IMR-90 (cell line): ENCODE results near the gene AIF1. TPM values are rescaled to one million over a fixed set of nuclear protein-coding genes. Genes with fewer than 3 reads are reported as not detected.

Experiments
- ATAC-seq: fragments of 200-7000 bp; cut with Tn5 transposase; 2 replicates; pipeline ENCODE4 v1.9.1; 2020; ENCODE audit warnings: low read depth, mild to moderate bottlenecking, moderate library complexity
- BruUV-seq: library from RNA; stranded (reverse); fragments of 400-500 nt; replicated peaks from 2 replicates; lab custom pipeline; 2021; lab: Mats Ljungman, UMichigan
- CTCF ChIA-PET: fragments of 300-600 bp; formaldehyde crosslinking; extraction: SDS; loops from one replicate; lab custom pipeline; 2021; ENCODE audit warnings: antibody characterized with exemption; lab: Yijun Ruan, JAX
- POLR2A ChIA-PET: fragments of 300-600 bp; sonication (Branson Sonifier 250); formaldehyde crosslinking; loops from one replicate; lab custom pipeline; 2022; ENCODE audit warnings: antibody characterized with exemption; ENCODE audit not compliant: unreplicated experiment; lab: Charles Lee
- DNase-seq: peaks from one replicate; pipeline ENCODE4 v3.0.0; 2013
- H2AFZ ChIP-seq: replicated peaks from 2 replicates; pipeline ENCODE3; 2013; ENCODE audit warnings: low read length, mild to moderate bottlenecking; ENCODE audit not compliant: poor library complexity
- H2AK5ac ChIP-seq: 2 replicates; pipeline ENCODE4 v1.6.1; 2013; ENCODE audit warnings: low read depth, low read length, inconsistent platforms
- H2AK9ac ChIP-seq: replicated peaks from 2 replicates; pipeline ENCODE3; 2013; ENCODE audit warnings: mild to moderate bottlenecking, low read depth, low read length, moderate library complexity; ENCODE audit not compliant: poor library complexity
- H2BK120ac ChIP-seq: 2 replicates; pipeline ENCODE4 v1.6.1; 2013; ENCODE audit warnings: low read depth, low read length, inconsistent platforms
- H2BK15ac ChIP-seq: 3 replicates; pipeline ENCODE4 v1.6.1; 2013; ENCODE audit warnings: low read depth, low read length, inconsistent platforms
- H2BK20ac ChIP-seq: 2 replicates; pipeline ENCODE4 v1.6.1; 2013; ENCODE audit warnings: low read depth, mild to moderate bottlenecking, inconsistent platforms, low read length, moderate library complexity
- H2BK5ac ChIP-seq: 2 replicates; pipeline ENCODE4 v1.6.1; 2013; ENCODE audit warnings: mild to moderate bottlenecking, low read depth, low read length, inconsistent platforms; ENCODE audit not compliant: poor library complexity, severe bottlenecking
- H3K14ac ChIP-seq: replicated peaks from 2 replicates; pipeline ENCODE4 v1.6.1; 2013; ENCODE audit warnings: low read depth, low read length, inconsistent platforms
- H3K18ac ChIP-seq: 2 replicates; pipeline ENCODE4 v1.6.1; 2013; ENCODE audit warnings: low read depth, low read length, control low read depth
- H3K23ac ChIP-seq: 2 replicates; pipeline ENCODE4 v1.6.1; 2013; ENCODE audit warnings: low read depth, low read length, inconsistent platforms
- H3K27ac ChIP-seq: 2 replicates; pipeline ENCODE4 v1.5.1; 2013; ENCODE audit warnings: mild to moderate bottlenecking, control low read depth, low read length; ENCODE audit not compliant: insufficient read depth
- H3K27me3 ChIP-seq: 2 replicates; pipeline ENCODE4 v1.6.1; 2013; ENCODE audit warnings: low read length; ENCODE audit not compliant: control insufficient read depth, insufficient read depth
- H3K36me3 ChIP-seq: 2 replicates; pipeline ENCODE4 v1.6.1; 2013; ENCODE audit warnings: low read length, mixed read lengths; ENCODE audit not compliant: control insufficient read depth, insufficient read depth
- H3K4ac ChIP-seq: 2 replicates; pipeline ENCODE4 v1.6.1; 2013; ENCODE audit warnings: low read depth, low read length, inconsistent platforms
- H3K4me1 ChIP-seq: 2 replicates; pipeline ENCODE4 v1.6.1; 2013; ENCODE audit warnings: low read length, mixed read lengths; ENCODE audit not compliant: control insufficient read depth, insufficient read depth
- H3K4me2 ChIP-seq: 2 replicates; pipeline ENCODE4 v1.6.1; 2013; ENCODE audit warnings: low read depth, mild to moderate bottlenecking, control low read depth, low read length, moderate library complexity
- H3K4me3 ChIP-seq: 2 replicates; pipeline ENCODE4 v1.5.1; 2013; ENCODE audit warnings: low read depth, mild to moderate bottlenecking, control low read depth, low read length, moderate library complexity; ENCODE audit not compliant: insufficient read depth
- H3K56ac ChIP-seq: 2 replicates; pipeline ENCODE4 v1.6.1; 2013; ENCODE audit warnings: low read length, inconsistent platforms; ENCODE audit not compliant: insufficient read depth; ENCODE audit errors: extremely low read depth
- H3K79me1 ChIP-seq, 2 experiments: 2 replicates each; pipeline ENCODE4 v1.6.1; 2013; ENCODE audit warnings: low read length in 2 of 2, inconsistent platforms in 1 of 2, low read depth in 1 of 2
- H3K9ac ChIP-seq: 2 replicates; pipeline ENCODE4 v1.6.1; 2013; ENCODE audit warnings: low read depth, low read length, control low read depth
- H3K9me1 ChIP-seq: 2 replicates; pipeline ENCODE4 v1.6.1; 2013; ENCODE audit warnings: low read length, inconsistent platforms; ENCODE audit not compliant: insufficient read depth
- H3K9me3 ChIP-seq: 2 replicates; pipeline ENCODE4 v1.6.1; 2013; ENCODE audit warnings: low read length; ENCODE audit not compliant: control insufficient read depth, insufficient read depth
- H4K20me1 ChIP-seq: 2 replicates; pipeline ENCODE4 v1.6.1; 2013; ENCODE audit warnings: low read length, inconsistent platforms; ENCODE audit not compliant: insufficient read depth
- H4K5ac ChIP-seq: 2 replicates; pipeline ENCODE4 v1.6.1; 2013; ENCODE audit warnings: mild to moderate bottlenecking, low read depth, low read length, control low read depth
- H4K8ac ChIP-seq, 2 experiments: 2 replicates each; pipeline ENCODE4 v1.6.1; 2013; ENCODE audit warnings: low read depth in 2 of 2, low read length in 2 of 2, control low read depth in 1 of 2, inconsistent platforms in 1 of 2
- H4K91ac ChIP-seq: 2 replicates; pipeline ENCODE4 v1.6.1; 2013; ENCODE audit warnings: low read depth, low read length, inconsistent platforms; ENCODE audit not compliant: insufficient read depth
- BHLHE40 ChIP-seq: fragments of 150-350 bp; IDR thresholded peaks from 2 replicates; pipeline ENCODE4 v1.6.1; 2016; ENCODE audit warnings: mild to moderate bottlenecking, low read depth, low read length
- CHD1 ChIP-seq: IDR thresholded peaks from 2 replicates; pipeline ENCODE4 v1.6.1; 2012; ENCODE audit warnings: low read depth, low read length, improper control_type of control experiment
- CTCF ChIP-seq: conservative IDR thresholded peaks from 2 replicates; pipeline ENCODE4 v1.5.1; 2012; ENCODE audit warnings: mild to moderate bottlenecking, low read depth, low read length, improper control_type of control experiment
- FOS ChIP-seq: fragments of 150-350 bp; IDR thresholded peaks from 2 replicates; pipeline ENCODE4 v1.6.1; 2016; ENCODE audit warnings: low read depth, low read length
- MAZ ChIP-seq: IDR thresholded peaks from 2 replicates; pipeline ENCODE4 v1.6.1; 2012; ENCODE audit warnings: low read depth, mild to moderate bottlenecking, low read length, improper control_type of control experiment, moderate library complexity, borderline replicate concordance
- SMC3 ChIP-seq: fragments of 150-350 bp; IDR thresholded peaks from 2 replicates; pipeline ENCODE4 v1.6.1; 2016; ENCODE audit warnings: low read depth, mild to moderate bottlenecking, antibody characterized with exemption, low read length, moderate library complexity
- WGBS, 2 experiments: methylation state at CpG; one replicate each; pipeline versions ENCODE4 v1.1.5 to v1.1.7; 2013; ENCODE audit warnings: missing lambda C conversion rate in 2 of 2; ENCODE audit not compliant: insufficient read length in 1 of 2; ENCODE audit errors: extremely low coverage in 2 of 2; 5-methylcytosine and 5-hydroxymethylcytosine counted together
- dilution Hi-C: fragments of 300-500 bp; cut with HindIII; formaldehyde crosslinking; loops from one replicate; pipeline ENCODE4 v1.14.3; 2018; ENCODE audit warnings: low sequenced_read_pairs; ENCODE audit not compliant: unreplicated experiment
- in situ Hi-C: fragments of 300-500 bp; cut with MboI; formaldehyde crosslinking; loops from 3 replicates; pipeline ENCODE4 v1.14.3; 2019; ENCODE audit warnings: low sequenced_read_pairs, inconsistent platforms, mixed read lengths
- intact Hi-C: fragments of 100-400 bp; cut with micrococcal nuclease; formaldehyde crosslinking; loops from 2 replicates; pipeline ENCODE4 v1.10.0; 2022
- polyA plus RNA-seq, 3 experiments: library from polyadenylated mRNA; depleted of rRNA; stranded (reverse); fragments of >200 nt; gene quantifications; 2 replicates each; pipeline ENCODE4 v1.2.3, GENCODE V29; 2012; ENCODE audit warnings: low replicate concordance in 1 of 3
- total RNA-seq: library from RNA; depleted of rRNA; stranded (reverse); fragments of >200 nt; gene quantifications from 2 replicates; pipeline ENCODE4 v1.2.3, GENCODE V29; 2012

AIF1 gene
- total and polyA plus RNA-seq, 2 of the 4 experiments (the other 2 are of a cell fraction) = not detected

GRCh38 chr6:31585491-31585890 is 29.5 kb upstream of the AIF1 start:
- peaks cover 4% of the 10 kb centered on the region; the same call in 1 of the 2 replicates for H3K4me1 ChIP-seq
- no peak overlapping the region for H3K9ac ChIP-seq
- TF ChIP-seq BHLHE40 (no peak), MAZ (no peak), CHD1 (no peak), CTCF (peak; percentile 29; the same call in 1 of the 2 replicates), SMC3 (no peak), FOS (no peak)
- no peak overlapping the region for H3K23ac ChIP-seq
- no peak overlapping the region for H2BK20ac ChIP-seq
- H3K27me3 ChIP-seq = peaks cover 11% of the 10 kb centered on the region
- H4K91ac ChIP-seq = no peak overlapping the region
- DNase-seq = no peak
- H3K9me1 ChIP-seq = no peaks in the 10 kb centered on the region; the same call in 1 of the 2 replicates
- no peak overlapping the region for H3K56ac ChIP-seq
- H2BK15ac ChIP-seq = no peak overlapping the region
- no peak overlapping the region for H2AFZ ChIP-seq
- H2AK9ac ChIP-seq = no peak overlapping the region
- CTCF ChIA-PET = interaction anchor here (1.2 to 1.4 kb wide), 2 partner anchors 34 to 39 kb away, joined by 4 to 8 read pairs; partner anchors contain the start of genes ATP6V1G2 and NFKBIL1
- H3K4me3 ChIP-seq = no peak overlapping the region
- in situ Hi-C loops (no loop called here), intact Hi-C loops (no loop called here), dilution Hi-C loops (no loop called here)
- H2BK5ac ChIP-seq = no peak overlapping the region
- no peaks in the 10 kb centered on the region for H3K36me3 ChIP-seq
- H4K8ac ChIP-seq = no peak overlapping the region
- WGBS, 2 experiments = no CpG with 5 or more reads among the region's 2 CpGs
- no peak overlapping the region for H2AK5ac ChIP-seq
- ATAC-seq = no peak
- no peaks in the 10 kb centered on the region for H4K20me1 ChIP-seq
- H3K9me3 ChIP-seq = no peaks in the 10 kb centered on the region
- H3K18ac ChIP-seq = no peak overlapping the region
- no peak overlapping the region for H3K4ac ChIP-seq
- no peak overlapping the region for H3K14ac ChIP-seq
- H3K27ac ChIP-seq = no peak overlapping the region
- BruUV-seq = no TSS peak
- no peak overlapping the region for H4K5ac ChIP-seq
- H3K4me2 ChIP-seq = no peak overlapping the region
- no peaks in the 10 kb centered on the region for H3K79me1 ChIP-seq
- no peak overlapping the region for H2BK120ac ChIP-seq
- POLR2A ChIA-PET = interaction anchor here (0.5 kb wide), 1 partner anchor 27 kb away, joined by 4 read pairs; no protein-coding TSS in a partner anchor
